ENCODE measurements around the gene DGCR2.

- TF ChIP-seq, protein P1, sequence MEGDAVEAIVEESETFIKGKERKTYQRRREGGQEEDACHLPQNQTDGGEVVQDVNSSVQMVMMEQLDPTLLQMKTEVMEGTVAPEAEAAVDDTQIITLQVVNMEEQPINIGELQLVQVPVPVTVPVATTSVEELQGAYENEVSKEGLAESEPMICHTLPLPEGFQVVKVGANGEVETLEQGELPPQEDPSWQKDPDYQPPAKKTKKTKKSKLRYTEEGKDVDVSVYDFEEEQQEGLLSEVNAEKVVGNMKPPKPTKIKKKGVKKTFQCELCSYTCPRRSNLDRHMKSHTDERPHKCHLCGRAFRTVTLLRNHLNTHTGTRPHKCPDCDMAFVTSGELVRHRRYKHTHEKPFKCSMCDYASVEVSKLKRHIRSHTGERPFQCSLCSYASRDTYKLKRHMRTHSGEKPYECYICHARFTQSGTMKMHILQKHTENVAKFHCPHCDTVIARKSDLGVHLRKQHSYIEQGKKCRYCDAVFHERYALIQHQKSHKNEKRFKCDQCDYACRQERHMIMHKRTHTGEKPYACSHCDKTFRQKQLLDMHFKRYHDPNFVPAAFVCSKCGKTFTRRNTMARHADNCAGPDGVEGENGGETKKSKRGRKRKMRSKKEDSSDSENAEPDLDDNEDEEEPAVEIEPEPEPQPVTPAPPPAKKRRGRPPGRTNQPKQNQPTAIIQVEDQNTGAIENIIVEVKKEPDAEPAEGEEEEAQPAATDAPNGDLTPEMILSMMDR (IDR thresholded peaks at IDR 0.05): no peak
- TF ChIP-seq POLR2A (IDR thresholded peaks at IDR 0.05): no peak
Observed at GRCh38 chr22:19114984-19115552, 7.1 kb downstream of the DGCR2 start.
